HepG2 (cell line): ENCODE data around the gene LRPPRC. TPM values are rescaled to one million over a fixed set of nuclear protein-coding genes. Genes with fewer than 3 reads are reported as not detected.
A peak's percentile ranks its signal among the peaks of the same experiment; 100 is the strongest.

Experiments
- ATAC-seq: fragments of 200-7000 bp; cut with Tn5 transposase; 3 replicates; pipeline ENCODE4 v1.9.1; 2020; ENCODE audit warnings: mild to moderate bottlenecking, moderate library complexity
- BruUV-seq: library from RNA; stranded (reverse); fragments of 400-500 nt; replicated peaks from 2 replicates; lab custom pipeline; 2021; lab: Mats Ljungman, UMichigan
- CTCF ChIA-PET: fragments of 300-600 bp; formaldehyde crosslinking; extraction: SDS; loops from one replicate; lab custom pipeline; 2021; ENCODE audit warnings: low total read pairs, inconsistent platforms, low intra/inter-chr PET ratio; lab: Yijun Ruan, JAX
- POLR2A ChIA-PET: fragments of 350-600 bp; sonication (Branson Sonifier 250); formaldehyde crosslinking; loops from one replicate; lab custom pipeline; 2020; ENCODE audit warnings: antibody characterized with exemption, inconsistent platforms; lab: Yijun Ruan, JAX
- DNase-seq: peaks from one replicate; pipeline ENCODE4 v3.0.0-alpha.2; 2015; ENCODE audit warnings: low spot score
- FAIRE-seq: peaks from 3 replicates; lab custom pipeline; 2011; peaks lifted over from hg19 to GRCh38; lab: Jason Lieb, UNC
- H2AFZ ChIP-seq: one replicate; pipeline ENCODE4 v1.6.1; 2011; ENCODE audit warnings: low read length, inconsistent platforms
- H3K27ac ChIP-seq: fragments of 300-600 bp; 3 replicates; pipeline ENCODE4 v1.8.0; 2011; ENCODE audit warnings: mixed run types, mild to moderate bottlenecking, mixed read lengths, low read length, inconsistent platforms; ENCODE audit not compliant: insufficient read depth; ENCODE audit errors: extremely low read length
- H3K27me3 ChIP-seq, 2 experiments: fragments of 200-600 bp in 1 of 2; 2 replicates in 1 of 2; 3 replicates in 1 of 2; pipeline versions ENCODE4 v1.6.0 to v1.8.0; 2011; ENCODE audit warnings: low read length in 2 of 2, mild to moderate bottlenecking in 2 of 2, moderate library complexity in 2 of 2, inconsistent platforms in 1 of 2; ENCODE audit not compliant: insufficient read depth in 2 of 2, control insufficient read depth in 1 of 2
- H3K36me3 ChIP-seq, 2 experiments: fragments of 200-600 bp in 1 of 2; replicated peaks in 1 of 2; 2 replicates in 1 of 2; 3 replicates in 1 of 2; pipeline versions ENCODE4 v1.5.1 to v1.8.0; 2011; ENCODE audit warnings: low read length in 2 of 2, inconsistent platforms in 1 of 2; ENCODE audit not compliant: insufficient read depth in 2 of 2, control insufficient read depth in 1 of 2
- H3K4me1 ChIP-seq: 2 replicates; pipeline ENCODE4 v1.5.1; 2012; ENCODE audit warnings: low read length, inconsistent platforms; ENCODE audit not compliant: insufficient read depth
- H3K4me2 ChIP-seq: 2 replicates; pipeline ENCODE4 v1.6.0; 2011; ENCODE audit warnings: low read depth, low read length, inconsistent platforms
- H3K4me3 ChIP-seq, 3 experiments: fragments of 200-600 bp in 1 of 3; sonication (generic), shearing (Covaris generic) in 1 of 3; replicated peaks in 1 of 3; 2 replicates each; pipeline ENCODE4 v1.5.1; 2011 to 2016; ENCODE audit warnings: low read length in 3 of 3, inconsistent platforms in 2 of 3, low read depth in 2 of 3, mild to moderate bottlenecking in 2 of 3, control low read depth in 1 of 3, mixed read lengths in 1 of 3; ENCODE audit not compliant: insufficient read depth in 1 of 3
- H3K79me2 ChIP-seq: one replicate; pipeline ENCODE4 v1.6.1; 2011; ENCODE audit warnings: low read length, inconsistent platforms; ENCODE audit not compliant: insufficient read depth
- H3K9ac ChIP-seq: 2 replicates; pipeline ENCODE4 v1.6.0; 2011; ENCODE audit warnings: mild to moderate bottlenecking, low read depth, low read length, inconsistent platforms; ENCODE audit not compliant: insufficient read depth
- H3K9me3 ChIP-seq: 2 replicates; pipeline ENCODE4 v1.5.1; 2012; ENCODE audit warnings: mild to moderate bottlenecking, low read length
- H4K20me1 ChIP-seq: 2 replicates; pipeline ENCODE4 v1.6.0; 2011; ENCODE audit warnings: inconsistent platforms, mild to moderate bottlenecking, low read length, moderate library complexity; ENCODE audit not compliant: insufficient read depth
- CTCF ChIP-seq: sonication (generic); formaldehyde crosslinking; IDR thresholded peaks from 2 replicates; pipeline ENCODE4 v1.5.0; 2020; ENCODE audit warnings: mild to moderate bottlenecking, missing genetic modification reagents, moderate library complexity
- FOXA1 ChIP-seq, 2 experiments: fragments of 450-650 bp in 1 of 2; sonication (generic) in 1 of 2; formaldehyde crosslinking in 1 of 2; IDR thresholded peaks; 2 replicates each; pipeline versions ENCODE4 v1.4.0 to v1.6.1; 2016 to 2020; ENCODE audit warnings: missing genetic modification reagents in 1 of 2
- FOXA3 ChIP-seq: IDR thresholded peaks from 2 replicates; pipeline ENCODE4 v1.6.1; 2016; ENCODE audit warnings: missing genetic modification reagents, missing compliant biosample characterization
- POLR2AphosphoS5 ChIP-seq: IDR thresholded peaks from 2 replicates; pipeline ENCODE4 v1.6.1; 2012; ENCODE audit warnings: low read depth, low read length
- RARG ChIP-seq: sonication (generic); formaldehyde crosslinking; IDR thresholded peaks from 2 replicates; pipeline ENCODE4 v1.4.0; 2020; ENCODE audit warnings: low read depth, mild to moderate bottlenecking, missing genetic modification reagents
- RBM22 ChIP-seq: fragments of 200-400 bp; formaldehyde crosslinking; optimal IDR thresholded peaks from 2 replicates; pipeline ENCODE3; 2017; ENCODE audit warnings: mild to moderate bottlenecking, low read length, moderate library complexity
- RFX1 ChIP-seq: fragments of 450-650 bp; IDR thresholded peaks from 2 replicates; pipeline ENCODE4 v1.6.1; 2017
- THAP8 ChIP-seq: sonication (generic); formaldehyde crosslinking; IDR thresholded peaks from 2 replicates; pipeline ENCODE4 v1.5.1; 2020; ENCODE audit warnings: missing genetic modification reagents, mild to moderate bottlenecking, borderline replicate concordance
- ZBTB33 ChIP-seq: sonication (generic); formaldehyde crosslinking; IDR thresholded peaks from 2 replicates; pipeline ENCODE4 v1.4.0; 2020; ENCODE audit warnings: missing genetic modification reagents
- ZMYM4 ChIP-seq: sonication (generic); formaldehyde crosslinking; IDR thresholded peaks from 2 replicates; pipeline ENCODE4 v1.8.1; 2023; ENCODE audit warnings: mild to moderate bottlenecking, missing genetic modification reagents
- ZNF205 ChIP-seq: IDR thresholded peaks from 2 replicates; pipeline ENCODE4 v1.6.1; 2018; ENCODE audit warnings: missing biosample characterization, missing genetic modification reagents
- ZNF614 ChIP-seq: IDR thresholded peaks from 2 replicates; pipeline ENCODE4 v1.6.1; 2018; ENCODE audit warnings: missing biosample characterization, missing genetic modification reagents, inconsistent platforms, borderline replicate concordance
- WGBS: methylation state at CpG from one replicate; pipeline ENCODE4 v1.1.6; 2017; ENCODE audit warnings: low lambda C conversion rate; 5-methylcytosine and 5-hydroxymethylcytosine counted together
- in situ Hi-C: cut with HindIII; loops from 2 replicates; pipeline ENCODE4 v1.10.0; 2017; ENCODE audit warnings: low pct_unique_long_range_greater_than_20kb; ENCODE audit not compliant: extremely low pct_ligation_motif_present
- intact Hi-C: fragments of 100-400 bp; cut with micrococcal nuclease; formaldehyde crosslinking; loops from one replicate; pipeline ENCODE4 v1.10.0; 2022; ENCODE audit not compliant: unreplicated experiment
- polyA plus RNA-seq, 8 experiments: library from polyadenylated mRNA; depleted of rRNA in 3 of 8; stranded (reverse) in 7 of 8; unstranded in 1 of 8; fragments of >200 nt; fragmentation: Illumina TruSeq in 4 of 8; extraction: Trizol in 4 of 8; gene quantifications; 2 replicates each; pipeline versions ENCODE4 v1.2.1 to v1.2.3, GENCODE V29; 2011 to 2016; ENCODE audit warnings: low read depth in 4 of 8, missing spikeins in 1 of 8, mixed read lengths in 1 of 8; ENCODE audit not compliant: insufficient read depth in 1 of 8
- total RNA-seq, 5 experiments: library from RNA; depleted of rRNA; stranded (reverse); fragments of >200 nt; fragmentation: Illumina TruSeq; extraction: Trizol; gene quantifications; 2 replicates each; pipeline ENCODE4 v1.2.3, GENCODE V29; 2016; ENCODE audit warnings: low read depth in 1 of 5

The LRPPRC gene
- total and polyA plus RNA-seq, 2 of the 13 experiments (the other 11 are each of a cell fraction or from before 2014, with no cell fraction given): 117 to 167 TPM

- H4K20me1 ChIP-seq: no peaks in the 10 kb centered on the region
- 98% methylated on average over 11 of the region's 11 CpGs for WGBS
- no peak overlapping the region for H3K9ac ChIP-seq
- H3K4me1 ChIP-seq: no peaks in the 10 kb centered on the region
- H3K27ac ChIP-seq: no peak overlapping the region
- H3K9me3 ChIP-seq: no peaks in the 10 kb centered on the region
- intact Hi-C loops (no loop called here), in situ Hi-C loops (no loop called here)
- CTCF ChIA-PET: interaction anchor here (1.4 kb wide), 1 partner anchor 21 kb away, joined by 4 read pairs; no protein-coding TSS in a partner anchor
- no peaks in the 10 kb centered on the region for H3K27me3 ChIP-seq
- H3K36me3 ChIP-seq: peaks cover 20 to 76% of the 10 kb centered on the region in 2 experiments
- DNase-seq (no peak), FAIRE-seq (no peak), ATAC-seq (no peak; the same call in 1 of the 3 replicates)
- no peak overlapping the region for H3K4me3 ChIP-seq
- peak; percentile 70 for TF ChIP-seq RBM22
- no peak for TF ChIP-seq ZNF614
- TF ChIP-seq, all 625 proteins: peak for 1
- Histone ChIP-seq H2AFZ (no peak overlapping the region), H3K79me2 (no peaks in the 10 kb centered on the region), H3K4me2 (no peak overlapping the region)
- POLR2A ChIA-PET: no interaction called here
- no TSS peak for BruUV-seq
These were observed 96.9 kb downstream of the LRPPRC start for GRCh38 chr2:43898838-43899346.

GRCh38 chr2:43898134-43898837, 97.5 kb downstream of the LRPPRC start:
- ChIA-PET POLR2A (no interaction called here), CTCF (interaction anchor here (1.4 kb wide), 1 partner anchor 20 kb away, joined by 4 read pairs; no protein-coding TSS in a partner anchor)
- Histone ChIP-seq H3K79me2 (no peaks in the 10 kb centered on the region), H4K20me1 (no peaks in the 10 kb centered on the region), H3K36me3 (peaks cover 18 to 80% of the 10 kb centered on the region in 2 experiments), H3K9ac (no peak overlapping the region), H3K9me3 (no peaks in the 10 kb centered on the region), H3K4me2 (no peak overlapping the region), H3K27me3 (no peaks in the 10 kb centered on the region), H2AFZ (no peak overlapping the region), H3K27ac (no peak overlapping the region), H3K4me1 (no peaks in the 10 kb centered on the region), H3K4me3 (no peak overlapping the region)
- no TSS peak for BruUV-seq
- WGBS: 96% methylated on average over 11 of the region's 11 CpGs
- intact Hi-C loops: no loop called here
- peak; percentile 22 for DNase-seq
- in situ Hi-C loops: no loop called here
- peak; percentile 79 for ATAC-seq
- peak; percentile 40; the same call in 1 of the 2 replicates for TF ChIP-seq ZMYM4
- peak; percentile 100 for TF ChIP-seq ZBTB33 (CRISPR knock-in tag)
- no peak for TF ChIP-seq FOXA1 (IDR thresholded peaks at IDR 0.05)
- TF ChIP-seq FOXA1 (CRISPR knock-in tag; IDR thresholded peaks at IDR 0.05): peak; percentile 58; the same call in 1 of the 2 replicates
- peak; percentile 8; the same call in 1 of the 2 replicates for TF ChIP-seq FOXA3 (CRISPR knock-in tag)
- TF ChIP-seq ZNF205 (CRISPR knock-in tag): no peak
- no peak for TF ChIP-seq THAP8 (CRISPR knock-in tag)
- TF ChIP-seq POLR2AphosphoS5: peak; percentile 15; the same call in 1 of the 2 replicates
- TF ChIP-seq RFX1: peak; percentile 45; the same call in 1 of the 2 replicates
- TF ChIP-seq RARG (CRISPR knock-in tag): no peak
- TF ChIP-seq CTCF (CRISPR knock-in tag): peak; percentile 59
- no peak for FAIRE-seq
